T-cell (primary cell): ENCODE results near the gene CBLN4. TPM values are rescaled to one million over a fixed set of nuclear protein-coding genes. Genes with fewer than 3 reads are reported as not detected.

Experiments used
- ATAC-seq, 4 experiments: fragments of 200-7000 bp in 3 of 4; fragments of 150-1000 bp in 1 of 4; cut with Tn5 transposase; replicated peaks in 1 of 4; 1 replicate in 3 of 4; 2 replicates in 1 of 4; pipeline ENCODE4 v1.10.0; 2021; ENCODE audit warnings: moderate library complexity in 3 of 4, mild to moderate bottlenecking in 2 of 4, moderate number of reproducible peaks in 1 of 4
- CTCF ChIA-PET, 2 donors: fragments of 300-600 bp; sonication (Branson Sonifier 250); formaldehyde crosslinking; loops; one replicate each; lab custom pipeline; 2022; ENCODE audit warnings: antibody characterized with exemption in 2 of 2; lab: Charles Lee
- POLR2A ChIA-PET, 2 donors: fragments of 300-600 bp; sonication (Branson Sonifier 250); formaldehyde crosslinking; loops; one replicate each; lab custom pipeline; 2022; ENCODE audit warnings: antibody characterized with exemption in 2 of 2; lab: Charles Lee
- DNase-seq, 35 experiments: peaks; one replicate each; pipeline versions ENCODE4 v3.0.0 to v3.0.0-alpha.2; 2013 to 2023
- H3K27ac ChIP-seq: one replicate; pipeline ENCODE4 v1.5.1; 2013; ENCODE audit warnings: low read length
- H3K27me3 ChIP-seq, 2 experiments: replicated peaks in 1 of 2; 1 replicate in 1 of 2; 2 replicates in 1 of 2; pipeline versions ENCODE4 v1.6.1 to v1.7.0; 2013; ENCODE audit warnings: low read length in 1 of 2, mixed read lengths in 1 of 2; ENCODE audit not compliant: control insufficient read depth in 2 of 2, insufficient read depth in 2 of 2; ENCODE audit errors: extremely low read depth in 1 of 2
- H3K36me3 ChIP-seq, 2 donors: 1 replicate in 1 of 2; 2 replicates in 1 of 2; pipeline versions ENCODE4 v1.6.1 to v1.7.0; 2013; ENCODE audit warnings: low read length in 1 of 2; ENCODE audit not compliant: control insufficient read depth in 2 of 2, insufficient read depth in 1 of 2; ENCODE audit errors: extremely low read depth in 1 of 2
- H3K4me1 ChIP-seq, 2 experiments: 1 replicate in 1 of 2; 2 replicates in 1 of 2; pipeline versions ENCODE4 v1.6.1 to v1.7.0; 2013; ENCODE audit warnings: low read length in 2 of 2, mixed read lengths in 1 of 2; ENCODE audit not compliant: insufficient read depth in 2 of 2, control insufficient read depth in 1 of 2; ENCODE audit errors: extremely low read depth in 1 of 2
- H3K4me3 ChIP-seq, 2 donors: 1 replicate in 1 of 2; 2 replicates in 1 of 2; pipeline versions ENCODE4 v1.5.1 to v1.7.0; 2013; ENCODE audit warnings: mild to moderate bottlenecking in 2 of 2, low read length in 1 of 2, moderate library complexity in 1 of 2; ENCODE audit not compliant: control insufficient read depth in 1 of 2; ENCODE audit errors: extremely low read depth in 1 of 2
- H3K9me3 ChIP-seq: 2 replicates; pipeline ENCODE4 v1.7.0; 2013
- H3K27ac Mint-ChIP-seq, 2 donors: one replicate each; pipeline ENCODE4 v1.8.0; 2020 to 2021; ENCODE audit warnings: mild to moderate bottlenecking in 2 of 2, mixed read lengths in 2 of 2
- H3K27me3 Mint-ChIP-seq, 2 donors: one replicate each; pipeline ENCODE4 v1.8.0; 2021 to 2022; ENCODE audit warnings: mixed read lengths in 2 of 2
- H3K36me3 Mint-ChIP-seq: one replicate; pipeline ENCODE4 v1.8.0; 2021; ENCODE audit warnings: mixed read lengths
- H3K4me1 Mint-ChIP-seq, 3 donors: one replicate each; pipeline ENCODE4 v1.8.0; 2020 to 2022; ENCODE audit warnings: mixed read lengths in 3 of 3, mild to moderate bottlenecking in 1 of 3
- H3K4me3 Mint-ChIP-seq, 3 donors: one replicate each; pipeline ENCODE4 v1.8.0; 2020 to 2022; ENCODE audit warnings: mild to moderate bottlenecking in 3 of 3, mixed read lengths in 3 of 3, moderate library complexity in 3 of 3
- H3K9me3 Mint-ChIP-seq, 3 donors: one replicate each; pipeline ENCODE4 v1.8.0; 2020 to 2022; ENCODE audit warnings: mixed read lengths in 3 of 3
- WGBS: methylation state at CpG from one replicate; pipeline ENCODE4 v1.1.5; 2013; ENCODE audit warnings: missing lambda C conversion rate; ENCODE audit not compliant: insufficient coverage; 5-methylcytosine and 5-hydroxymethylcytosine counted together
- total RNA-seq, 35 experiments: library from RNA in 6 of 35; stranded (reverse) in 6 of 35; fragments of 120-200 nt in 1 of 35; gene quantifications; one replicate each; pipeline versions ENCODE4 v1.2.1 to v1.2.4 and lab custom pipeline; 2013 to 2026

Gene CBLN4
- total RNA-seq, 5 donors from 2014 or later (not counting 1 experiment from before 2014, with no cell fraction given) = not detected

DNA sequence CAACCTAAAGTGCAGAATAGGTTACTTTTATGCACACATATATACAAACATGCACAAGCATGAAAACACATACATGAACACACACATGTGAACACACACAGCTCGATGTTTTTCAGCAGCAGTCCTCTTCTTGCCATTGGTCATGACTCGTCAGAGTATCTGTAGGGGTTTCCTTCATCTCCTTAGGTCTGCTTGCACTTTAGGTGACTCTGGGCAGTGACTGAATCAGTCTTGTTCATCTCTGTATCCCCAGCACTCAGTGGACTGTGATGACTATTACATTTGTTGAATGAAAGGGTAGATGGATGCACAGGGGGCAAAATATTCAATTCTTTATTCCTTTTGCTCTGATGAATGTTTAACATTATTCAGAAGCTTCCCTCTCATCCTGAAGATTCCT is 26.8 kb downstream of the CBLN4 start:
- H3K36me3 Mint-ChIP-seq = no peaks in the 10 kb centered on the region

DNA sequence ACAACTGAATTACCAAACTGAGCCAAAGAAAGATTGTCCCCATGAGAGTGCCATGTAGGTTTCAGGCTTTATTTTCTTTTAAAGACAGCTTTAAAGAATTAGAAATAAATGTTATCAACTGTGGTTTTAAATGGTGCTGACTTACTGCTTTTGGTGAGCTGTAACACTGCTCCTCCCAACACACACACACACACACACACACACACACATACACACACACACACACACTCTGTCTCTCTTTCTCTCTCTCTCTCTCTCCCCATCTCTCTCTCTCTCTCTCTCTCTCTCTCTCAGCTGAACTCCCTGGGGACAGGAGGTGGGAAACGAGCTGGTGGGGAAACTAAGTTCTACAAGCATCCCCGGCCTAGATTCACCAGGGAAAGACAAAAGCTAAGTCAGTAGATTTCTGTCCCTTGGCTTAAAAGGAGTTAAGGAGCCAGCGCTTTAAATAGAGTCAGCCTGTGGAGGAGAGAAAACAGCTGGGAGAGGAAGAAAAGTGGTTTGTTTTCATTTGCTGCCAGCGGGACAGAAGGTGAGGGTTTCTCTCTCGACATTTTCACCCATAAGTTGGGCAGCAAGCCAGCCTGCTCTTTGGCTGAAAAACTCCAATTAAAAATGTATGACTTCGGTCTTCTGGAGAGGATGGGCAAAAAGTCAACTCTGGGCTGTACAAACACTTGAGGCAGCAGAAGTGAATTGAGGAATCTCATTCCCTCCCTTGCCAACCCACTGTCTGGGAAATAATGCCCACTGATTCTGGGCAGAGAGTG is 27.4 kb downstream of the CBLN4 start:
- no peak overlapping the region for H3K4me3 Mint-ChIP-seq
- no peaks in the 10 kb centered on the region for H3K4me1 Mint-ChIP-seq
- no peaks in the 10 kb centered on the region for H3K4me1 ChIP-seq
- POLR2A ChIA-PET = no interaction called here
- H3K27ac ChIP-seq = no peak overlapping the region
- peaks cover 4 to 10% (median 6%) of the 10 kb centered on the region in 3 donors for H3K9me3 Mint-ChIP-seq
- DNase-seq = no peak
- ATAC-seq = no peak
- H3K36me3 Mint-ChIP-seq = no peaks in the 10 kb centered on the region
- no peaks in the 10 kb centered on the region for H3K36me3 ChIP-seq
- 53% methylated on average over 4 of the region's 6 CpGs for WGBS
- no peaks in the 10 kb centered on the region for H3K27me3 ChIP-seq
- no peak overlapping the region for H3K27ac Mint-ChIP-seq
- CTCF ChIA-PET = no interaction called here
- H3K9me3 ChIP-seq = no peaks in the 10 kb centered on the region
- H3K4me3 ChIP-seq = no peak overlapping the region
- no peaks in the 10 kb centered on the region for H3K27me3 Mint-ChIP-seq

More for the DNA sequence above, 26.8 kb downstream of the CBLN4 start:
- no peaks in the 10 kb centered on the region for H3K27me3 ChIP-seq
- no peak for ATAC-seq
- Mint-ChIP-seq H3K4me1 (no peaks in the 10 kb centered on the region), H3K27ac (no peak overlapping the region), H3K4me3 (no peak overlapping the region), H3K9me3 (peaks cover 4 to 10% (median 6%) of the 10 kb centered on the region in 3 donors), H3K27me3 (no peaks in the 10 kb centered on the region)
- no peaks in the 10 kb centered on the region for H3K9me3 ChIP-seq
- ChIA-PET CTCF (no interaction called here), POLR2A (no interaction called here)
- no peaks in the 10 kb centered on the region for H3K36me3 ChIP-seq
- DNase-seq = no peak
- H3K4me1 ChIP-seq = no peaks in the 10 kb centered on the region
- H3K4me3 ChIP-seq = no peak overlapping the region
- H3K27ac ChIP-seq = no peak overlapping the region
- 67% methylated on average over 1 of the region's 2 CpGs for WGBS

DNA sequence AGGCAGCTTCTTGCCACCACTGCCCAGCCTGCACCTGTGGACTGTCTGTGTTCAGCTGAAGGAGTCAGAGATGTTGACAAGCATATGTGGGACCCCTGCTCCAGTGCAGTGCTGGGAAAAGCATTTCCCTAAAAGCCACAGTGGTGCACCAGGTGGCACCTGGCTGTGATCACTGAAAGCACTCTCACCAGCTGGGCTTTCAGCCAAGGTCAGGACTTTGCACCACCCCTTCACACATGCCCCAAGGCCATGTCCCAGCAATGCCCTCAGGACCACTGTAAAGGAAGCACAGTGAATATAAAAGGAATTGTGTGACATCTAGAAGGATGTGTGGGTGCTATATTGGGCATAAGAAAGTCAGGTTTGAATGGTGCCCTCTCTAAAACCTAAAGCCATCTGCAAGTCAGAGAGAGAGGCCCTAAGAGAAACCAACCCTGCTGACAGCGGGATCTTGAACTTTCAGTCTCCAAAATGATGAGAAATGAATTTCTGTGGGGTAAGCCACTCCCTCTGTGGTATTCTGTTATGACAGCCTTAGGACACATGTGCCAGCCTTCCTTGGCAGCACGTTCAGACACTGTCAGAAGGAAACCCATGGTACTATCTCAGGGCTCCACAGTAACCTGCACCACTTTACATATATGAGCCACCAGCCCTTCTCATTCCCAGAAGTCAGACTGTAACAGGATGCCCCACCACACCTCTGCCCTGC is 30.7 kb downstream of the CBLN4 start:
- Mint-ChIP-seq H3K4me1 (no peaks in the 10 kb centered on the region), H3K27ac (no peak overlapping the region), H3K27me3 (no peaks in the 10 kb centered on the region), H3K9me3 (peaks cover 0 to 10% (median 6%) of the 10 kb centered on the region in 3 donors), H3K4me3 (no peak overlapping the region), H3K36me3 (no peaks in the 10 kb centered on the region)
- Histone ChIP-seq H3K9me3 (no peaks in the 10 kb centered on the region), H3K4me1 (no peaks in the 10 kb centered on the region), H3K27ac (no peak overlapping the region), H3K36me3 (no peaks in the 10 kb centered on the region), H3K27me3 (no peaks in the 10 kb centered on the region), H3K4me3 (no peak overlapping the region)
- ChIA-PET CTCF (no interaction called here), POLR2A (no interaction called here)
- no peak for DNase-seq
- no CpG with 5 or more reads among the region's 2 CpGs for WGBS
- no peak for ATAC-seq

DNA sequence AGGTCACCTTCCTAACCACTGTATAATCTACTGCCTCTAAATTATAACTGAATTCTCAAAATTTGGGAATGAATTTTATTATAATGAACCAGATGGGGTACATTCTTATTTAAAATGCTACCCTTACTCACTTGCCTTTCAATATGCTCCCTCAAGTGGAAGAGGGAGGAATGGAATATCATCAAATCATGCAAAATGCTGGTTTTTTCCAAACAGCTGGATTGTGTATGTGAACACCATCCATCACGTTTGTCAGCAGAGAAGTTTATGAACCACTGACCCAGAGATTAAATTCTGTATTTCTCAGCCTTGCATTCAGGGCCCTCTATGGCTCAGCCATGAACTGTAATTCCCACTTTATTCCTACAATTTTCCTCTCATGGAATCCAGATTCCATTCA is 40.5 kb downstream of the CBLN4 start:
- 33% methylated on average over 1 of the region's 1 CpG for WGBS
- H3K27me3 Mint-ChIP-seq = no peaks in the 10 kb centered on the region
- H3K9me3 Mint-ChIP-seq = peaks cover 13 to 21% (median 18%) of the 10 kb centered on the region in 3 donors
- H3K36me3 Mint-ChIP-seq = no peaks in the 10 kb centered on the region
- Histone ChIP-seq H3K9me3 (no peaks in the 10 kb centered on the region), H3K36me3 (no peaks in the 10 kb centered on the region), H3K27me3 (no peaks in the 10 kb centered on the region), H3K4me1 (no peaks in the 10 kb centered on the region), H3K27ac (no peak overlapping the region), H3K4me3 (no peak overlapping the region)
- H3K27ac Mint-ChIP-seq = no peak overlapping the region
- DNase-seq = no peak
- ChIA-PET POLR2A (no interaction called here), CTCF (no interaction called here)
- ATAC-seq = no peak
- H3K4me1 Mint-ChIP-seq = no peaks in the 10 kb centered on the region
- H3K4me3 Mint-ChIP-seq = no peak overlapping the region

DNA sequence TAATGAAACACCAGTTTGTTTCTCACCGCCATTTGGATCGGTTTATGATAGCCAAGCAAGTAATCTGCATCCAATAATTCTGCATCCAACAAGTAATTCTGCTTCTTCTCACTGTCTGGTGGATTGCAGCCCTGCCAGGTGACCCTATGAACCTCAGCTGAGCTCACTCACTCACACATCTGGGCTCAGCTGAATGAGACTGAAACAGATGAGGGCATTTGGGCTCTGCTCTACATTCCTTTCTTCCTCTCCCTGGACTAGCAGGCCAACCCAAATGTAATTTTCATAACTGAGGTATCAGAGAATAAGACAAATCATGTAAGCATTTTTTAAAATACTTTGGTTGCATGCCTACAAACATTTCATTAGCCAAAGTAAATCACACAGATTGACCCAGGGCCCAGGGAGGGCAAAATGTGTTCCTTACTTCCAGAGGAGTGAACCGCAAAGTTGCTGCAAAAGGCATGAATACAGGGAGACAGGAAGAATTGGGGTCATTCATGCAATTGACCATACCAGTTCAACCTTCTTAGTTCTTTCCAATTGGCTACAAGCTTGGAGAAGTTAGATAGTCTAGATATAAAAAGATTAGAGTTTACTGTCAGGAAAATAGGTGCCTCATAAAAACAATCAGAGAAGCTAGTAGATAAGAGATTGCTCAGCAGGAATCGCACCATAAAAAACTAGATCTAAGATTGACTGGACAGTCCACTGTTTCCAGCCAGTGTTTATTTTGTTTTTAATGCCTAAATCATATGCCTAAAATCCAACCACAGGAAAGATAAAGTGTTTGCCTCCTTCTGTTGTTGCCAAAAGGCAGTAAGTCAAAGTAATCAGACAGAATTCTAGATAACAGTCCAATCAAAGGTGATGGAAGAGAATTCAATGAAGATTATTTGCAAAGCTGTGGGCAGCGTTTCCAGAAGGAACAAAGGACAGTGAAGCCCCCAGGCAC is 43.7 kb downstream of the CBLN4 start:
- Histone ChIP-seq H3K4me3 (no peak overlapping the region), H3K27me3 (no peaks in the 10 kb centered on the region), H3K27ac (no peak overlapping the region), H3K36me3 (no peaks in the 10 kb centered on the region), H3K9me3 (no peaks in the 10 kb centered on the region), H3K4me1 (no peaks in the 10 kb centered on the region)
- no peak for ATAC-seq
- Mint-ChIP-seq H3K4me1 (no peaks in the 10 kb centered on the region), H3K27me3 (no peaks in the 10 kb centered on the region), H3K27ac (no peak overlapping the region), H3K36me3 (no peaks in the 10 kb centered on the region), H3K4me3 (no peak overlapping the region), H3K9me3 (peaks cover 11 to 24% (median 12%) of the 10 kb centered on the region in 3 donors)
- no peak for DNase-seq
- ChIA-PET POLR2A (no interaction called here), CTCF (no interaction called here)
- 100% methylated on average over 1 of the region's 5 CpGs for WGBS

DNA sequence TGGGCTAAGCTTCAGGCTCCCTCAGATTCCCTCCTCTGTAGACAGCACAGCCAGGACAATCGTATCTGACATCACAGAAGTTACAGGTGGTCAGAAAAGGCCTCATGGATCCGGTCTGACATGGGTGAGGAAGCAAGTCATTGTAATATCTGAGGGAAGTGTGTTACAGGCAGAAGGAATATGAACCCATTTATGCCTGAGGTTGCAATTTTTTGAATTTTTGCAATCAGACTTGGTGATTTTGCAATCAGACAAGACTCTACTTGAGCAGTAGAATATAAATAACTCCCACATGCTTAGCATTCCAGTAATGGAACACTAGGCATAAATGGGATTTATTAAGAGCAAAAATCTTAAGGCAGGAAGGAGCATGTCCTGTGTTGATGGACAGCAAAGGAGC is 52.1 kb downstream of the CBLN4 start:
- WGBS = 41% methylated on average over 2 of the region's 2 CpGs
- H3K4me1 ChIP-seq = no peaks in the 10 kb centered on the region
- H3K27me3 Mint-ChIP-seq = no peaks in the 10 kb centered on the region
- H3K4me3 Mint-ChIP-seq = no peak overlapping the region
- no peak overlapping the region for H3K27ac ChIP-seq
- peaks cover 11 to 24% (median 15%) of the 10 kb centered on the region in 3 donors for H3K9me3 Mint-ChIP-seq
- H3K36me3 Mint-ChIP-seq = no peaks in the 10 kb centered on the region
- no peak overlapping the region for H3K4me3 ChIP-seq
- H3K27me3 ChIP-seq = no peaks in the 10 kb centered on the region
- H3K27ac Mint-ChIP-seq = no peak overlapping the region
- ChIA-PET CTCF (interaction anchor here in 1 of 2 donors (0.9 kb wide), 1 partner anchor 10 kb away, joined by 3 read pairs; no protein-coding TSS in a partner anchor), POLR2A (no interaction called here)
- no peaks in the 10 kb centered on the region for H3K36me3 ChIP-seq
- H3K9me3 ChIP-seq = no peaks in the 10 kb centered on the region
- H3K4me1 Mint-ChIP-seq = no peaks in the 10 kb centered on the region
- ATAC-seq (no peak), DNase-seq (no peak)
